Neuronal stem cell (in vitro differentiated cells): ENCODE results near the gene GBP6.

Experiments used
- DNase-seq: peaks from one replicate; pipeline ENCODE4 v3.0.0-alpha.2; 2013; ENCODE audit warnings: low spot score
- H2AFZ ChIP-seq: one replicate; pipeline ENCODE4 v1.6.1; 2013; ENCODE audit warnings: mild to moderate bottlenecking, low read length, inconsistent platforms
- H2AK5ac ChIP-seq: 2 replicates; pipeline ENCODE4 v1.6.1; 2013; ENCODE audit warnings: low read depth, mild to moderate bottlenecking, inconsistent platforms, low read length, moderate library complexity, mixed read lengths
- H2BK120ac ChIP-seq: 2 replicates; pipeline ENCODE4 v1.6.1; 2013; ENCODE audit warnings: low read depth, mild to moderate bottlenecking, inconsistent platforms, low read length, moderate library complexity, mixed read lengths
- H2BK12ac ChIP-seq: one replicate; pipeline ENCODE4 v1.6.1; 2013; ENCODE audit warnings: low read length, inconsistent platforms
- H2BK15ac ChIP-seq: 2 replicates; pipeline ENCODE4 v1.6.1; 2013; ENCODE audit warnings: mild to moderate bottlenecking, low read length, inconsistent platforms, mixed read lengths
- H2BK5ac ChIP-seq: one replicate; pipeline ENCODE4 v1.6.1; 2013; ENCODE audit warnings: inconsistent platforms, mild to moderate bottlenecking, low read length, moderate library complexity
- H3K14ac ChIP-seq: one replicate; pipeline ENCODE4 v1.6.1; 2013; ENCODE audit warnings: low read length, inconsistent platforms
- H3K18ac ChIP-seq: 2 replicates; pipeline ENCODE4 v1.6.1; 2013; ENCODE audit warnings: low read length, inconsistent platforms
- H3K23ac ChIP-seq: 2 replicates; pipeline ENCODE4 v1.6.1; 2013; ENCODE audit warnings: low read depth, mild to moderate bottlenecking, mixed read lengths, low read length, inconsistent platforms; ENCODE audit not compliant: poor library complexity
- H3K27ac ChIP-seq: replicated peaks from 3 replicates; pipeline ENCODE4 v1.5.1; 2013; ENCODE audit warnings: low read length, inconsistent platforms
- H3K27me3 ChIP-seq, 3 experiments: 2 replicates each; pipeline ENCODE4 v1.6.1; 2013; ENCODE audit warnings: low read length in 3 of 3, mild to moderate bottlenecking in 2 of 3, inconsistent platforms in 1 of 3, low read depth in 1 of 3, mixed read lengths in 1 of 3, moderate library complexity in 1 of 3; ENCODE audit not compliant: control insufficient read depth in 3 of 3, insufficient read depth in 3 of 3
- H3K36me3 ChIP-seq, 2 donors: replicated peaks in 1 of 2; 2 replicates each; pipeline ENCODE4 v1.6.1; 2013; ENCODE audit warnings: low read length in 2 of 2; ENCODE audit not compliant: control insufficient read depth in 2 of 2, insufficient read depth in 2 of 2
- H3K4ac ChIP-seq: 2 replicates; pipeline ENCODE4 v1.6.1; 2013; ENCODE audit warnings: inconsistent platforms, mild to moderate bottlenecking, low read length, moderate library complexity
- H3K4me1 ChIP-seq, 2 donors: 1 replicate in 1 of 2; 2 replicates in 1 of 2; pipeline ENCODE4 v1.6.1; 2013; ENCODE audit warnings: low read length in 2 of 2, low read depth in 1 of 2; ENCODE audit not compliant: control insufficient read depth in 2 of 2, insufficient read depth in 1 of 2
- H3K4me2 ChIP-seq: one replicate; pipeline ENCODE4 v1.6.1; 2013; ENCODE audit warnings: mild to moderate bottlenecking, low read length, inconsistent platforms; ENCODE audit not compliant: insufficient read depth, poor library complexity, severe bottlenecking
- H3K4me3 ChIP-seq, 2 donors: 2 replicates each; pipeline ENCODE4 v1.5.1; 2013; ENCODE audit warnings: low read length in 2 of 2, mild to moderate bottlenecking in 2 of 2, inconsistent platforms in 1 of 2, moderate library complexity in 1 of 2
- H3K79me1 ChIP-seq: one replicate; pipeline ENCODE4 v1.6.1; 2013; ENCODE audit warnings: low read depth, mild to moderate bottlenecking, inconsistent platforms, low read length, moderate library complexity
- H3K9ac ChIP-seq: one replicate; pipeline ENCODE4 v1.6.1; 2013; ENCODE audit warnings: mild to moderate bottlenecking, low read depth, low read length, inconsistent platforms; ENCODE audit not compliant: poor library complexity
- H3K9me3 ChIP-seq, 2 donors: replicated peaks in 1 of 2; 2 replicates each; pipeline versions ENCODE3 to v1.6.1; 2013; ENCODE audit warnings: low read length in 2 of 2, mild to moderate bottlenecking in 2 of 2, inconsistent platforms in 1 of 2, low read depth in 1 of 2, mixed read lengths in 1 of 2, moderate library complexity in 1 of 2; ENCODE audit not compliant: control insufficient read depth in 2 of 2, insufficient read depth in 1 of 2
- H4K8ac ChIP-seq: one replicate; pipeline ENCODE4 v1.6.1; 2013; ENCODE audit warnings: low read depth, mild to moderate bottlenecking, inconsistent platforms, low read length, moderate library complexity
- H4K91ac ChIP-seq: one replicate; pipeline ENCODE4 v1.6.1; 2013; ENCODE audit warnings: low read length, low read depth, mild to moderate bottlenecking, inconsistent platforms; ENCODE audit not compliant: poor library complexity
- WGBS, 2 donors: extraction: QIAGEN DNeasy Blood & Tissue Kit; methylation state at CpG; one replicate each; pipeline ENCODE4 v1.1.7; 2013; ENCODE audit warnings: missing lambda C conversion rate in 2 of 2, mixed read lengths in 1 of 2; ENCODE audit not compliant: insufficient read length in 2 of 2, insufficient replicate concordance in 1 of 2; ENCODE audit errors: extremely low coverage in 2 of 2; 5-methylcytosine and 5-hydroxymethylcytosine counted together

The GBP6 gene

GRCh38 chr1:89390707-89391106, 26.8 kb downstream of the GBP6 start:
- Histone ChIP-seq H3K27ac (no peak overlapping the region), H3K4ac (no peak overlapping the region), H3K14ac (no peak overlapping the region), H3K23ac (no peak overlapping the region), H3K36me3 (no peaks in the 10 kb centered on the region), H2BK15ac (no peak overlapping the region), H3K18ac (no peak overlapping the region), H4K91ac (no peak overlapping the region), H2AFZ (no peak overlapping the region), H2BK12ac (no peak overlapping the region), H4K8ac (no peak overlapping the region), H3K9me3 (no peaks in the 10 kb centered on the region), H3K4me3 (no peak overlapping the region), H3K4me1 (no peaks in the 10 kb centered on the region), H3K27me3 (no peaks in the 10 kb centered on the region), H3K79me1 (no peaks in the 10 kb centered on the region), H3K9ac (no peak overlapping the region), H2BK5ac (no peak overlapping the region), H3K4me2 (no peak overlapping the region), H2AK5ac (no peak overlapping the region), H2BK120ac (no peak overlapping the region)
- DNase-seq = no peak
- no CpG with 5 or more reads among the region's 2 CpGs for WGBS, 2 donors

GRCh38 chr1:89391686-89392085, 27.8 kb downstream of the GBP6 start:
- no peaks in the 10 kb centered on the region for H3K4me1 ChIP-seq
- no peak overlapping the region for H4K8ac ChIP-seq
- no peak overlapping the region for H3K18ac ChIP-seq
- no peak overlapping the region for H3K14ac ChIP-seq
- no peak overlapping the region for H3K27ac ChIP-seq
- no peak overlapping the region for H2AK5ac ChIP-seq
- no peak for DNase-seq
- no peak overlapping the region for H2BK120ac ChIP-seq
- H2BK5ac ChIP-seq = no peak overlapping the region
- no peak overlapping the region for H2AFZ ChIP-seq
- no peak overlapping the region for H3K9ac ChIP-seq
- H3K79me1 ChIP-seq = no peaks in the 10 kb centered on the region
- no peak overlapping the region for H3K4me2 ChIP-seq
- no peak overlapping the region for H2BK12ac ChIP-seq
- no peak overlapping the region for H3K23ac ChIP-seq
- H3K27me3 ChIP-seq = no peaks in the 10 kb centered on the region
- no peaks in the 10 kb centered on the region for H3K9me3 ChIP-seq
- no peak overlapping the region for H4K91ac ChIP-seq
- no peak overlapping the region for H3K4ac ChIP-seq
- no peak overlapping the region for H2BK15ac ChIP-seq
- H3K36me3 ChIP-seq = no peaks in the 10 kb centered on the region
- no peak overlapping the region for H3K4me3 ChIP-seq
- WGBS, 2 donors = no CpG with 5 or more reads among the region's 1 CpG

GRCh38 chr1:89394851-89395250, 31.0 kb downstream of the GBP6 start:
- Histone ChIP-seq H2AFZ (no peak overlapping the region), H3K79me1 (no peaks in the 10 kb centered on the region), H3K18ac (no peak overlapping the region), H3K23ac (no peak overlapping the region), H2BK5ac (no peak overlapping the region), H2BK15ac (no peak overlapping the region), H3K4me1 (no peaks in the 10 kb centered on the region), H3K4ac (no peak overlapping the region), H2BK12ac (no peak overlapping the region), H3K4me3 (no peak overlapping the region), H2BK120ac (no peak overlapping the region), H3K9ac (no peak overlapping the region), H3K36me3 (no peaks in the 10 kb centered on the region), H3K4me2 (no peak overlapping the region), H2AK5ac (no peak overlapping the region), H3K27ac (no peak overlapping the region), H4K8ac (no peak overlapping the region), H4K91ac (no peak overlapping the region), H3K9me3 (no peaks in the 10 kb centered on the region), H3K14ac (no peak overlapping the region), H3K27me3 (no peaks in the 10 kb centered on the region)
- WGBS, 2 donors = no CpG with 5 or more reads among the region's 3 CpGs
- DNase-seq = no peak

DNA sequence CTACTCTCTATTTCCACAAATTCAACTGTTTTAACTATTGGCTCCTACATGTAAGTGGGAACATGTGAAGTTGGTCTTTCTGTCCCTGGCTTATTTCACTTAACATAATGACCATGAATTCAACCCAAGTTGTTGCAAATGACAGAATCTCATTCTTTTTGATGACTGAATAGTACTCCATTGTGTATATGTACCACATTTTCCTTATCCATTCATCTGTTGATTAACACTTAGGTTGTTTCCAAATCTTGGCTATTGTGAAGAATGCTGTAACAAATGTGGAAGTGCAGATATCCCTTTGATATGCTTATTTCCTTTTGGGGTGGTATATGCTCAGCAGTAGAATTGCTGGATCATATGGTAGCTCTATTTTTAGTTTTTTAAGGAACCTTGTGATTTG, 33.0 kb downstream of the GBP6 start:
- no peak overlapping the region for H2BK12ac ChIP-seq
- H3K14ac ChIP-seq = no peak overlapping the region
- H3K4ac ChIP-seq = no peak overlapping the region
- H3K18ac ChIP-seq = no peak overlapping the region
- H3K4me3 ChIP-seq = no peak overlapping the region
- no peak overlapping the region for H3K9ac ChIP-seq
- no peak overlapping the region for H4K91ac ChIP-seq
- no peaks in the 10 kb centered on the region for H3K79me1 ChIP-seq
- no peak overlapping the region for H3K27ac ChIP-seq
- H2BK15ac ChIP-seq = no peak overlapping the region
- H2AFZ ChIP-seq = no peak overlapping the region
- no peak overlapping the region for H4K8ac ChIP-seq
- H2BK120ac ChIP-seq = no peak overlapping the region
- H3K23ac ChIP-seq = no peak overlapping the region
- H3K4me1 ChIP-seq = no peaks in the 10 kb centered on the region
- no peaks in the 10 kb centered on the region for H3K36me3 ChIP-seq
- H3K27me3 ChIP-seq = no peaks in the 10 kb centered on the region
- no peak for DNase-seq
- no peaks in the 10 kb centered on the region for H3K9me3 ChIP-seq
- H3K4me2 ChIP-seq = no peak overlapping the region
- no peak overlapping the region for H2AK5ac ChIP-seq
- H2BK5ac ChIP-seq = no peak overlapping the region
